Ovary (tissue), 3 donors: Measurements from ENCODE around the gene CD38.

ENCODE experiments used
- POLR2A ChIP-seq: fragments of 450-650 bp; IDR thresholded peaks from one replicate; pipeline ENCODE4 v1.6.1; 2017; ENCODE audit warnings: antibody characterized with exemption, mild to moderate bottlenecking, moderate library complexity
- TF ChIP-seq, protein P1 (sequence below), 3 donors: fragments of 450-650 bp in 2 of 3; fragments of 200-600 bp in 1 of 3; IDR thresholded peaks; one replicate each; pipeline versions ENCODE4 v1.5.1 to v1.8.0; 2016 to 2022; ENCODE audit warnings: antibody characterized with exemption in 3 of 3, mild to moderate bottlenecking in 1 of 3
- donor health status: DM: no; HTN: no; CAD: no.

DNA sequence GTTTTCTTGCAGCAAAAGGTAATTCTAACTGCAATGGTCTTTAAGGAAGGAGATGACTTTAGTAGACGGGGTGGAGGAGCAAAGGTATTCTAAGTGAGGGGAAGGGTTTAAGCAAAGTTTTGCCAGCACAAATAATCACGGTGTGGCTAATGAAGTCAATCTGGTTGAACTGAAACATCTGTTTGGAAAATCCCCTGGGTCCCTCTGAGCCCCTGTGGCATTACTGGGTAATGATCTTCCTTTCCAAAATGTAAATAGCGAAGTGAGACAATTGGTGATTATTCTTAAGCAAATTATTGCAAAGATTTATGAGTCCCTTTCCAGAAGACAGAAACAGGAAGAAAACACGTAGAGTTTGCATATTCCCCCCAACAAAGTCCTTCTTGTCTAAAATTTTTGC lies 113.2 kb downstream of the CD38 start:
- TF ChIP-seq, protein P1, sequence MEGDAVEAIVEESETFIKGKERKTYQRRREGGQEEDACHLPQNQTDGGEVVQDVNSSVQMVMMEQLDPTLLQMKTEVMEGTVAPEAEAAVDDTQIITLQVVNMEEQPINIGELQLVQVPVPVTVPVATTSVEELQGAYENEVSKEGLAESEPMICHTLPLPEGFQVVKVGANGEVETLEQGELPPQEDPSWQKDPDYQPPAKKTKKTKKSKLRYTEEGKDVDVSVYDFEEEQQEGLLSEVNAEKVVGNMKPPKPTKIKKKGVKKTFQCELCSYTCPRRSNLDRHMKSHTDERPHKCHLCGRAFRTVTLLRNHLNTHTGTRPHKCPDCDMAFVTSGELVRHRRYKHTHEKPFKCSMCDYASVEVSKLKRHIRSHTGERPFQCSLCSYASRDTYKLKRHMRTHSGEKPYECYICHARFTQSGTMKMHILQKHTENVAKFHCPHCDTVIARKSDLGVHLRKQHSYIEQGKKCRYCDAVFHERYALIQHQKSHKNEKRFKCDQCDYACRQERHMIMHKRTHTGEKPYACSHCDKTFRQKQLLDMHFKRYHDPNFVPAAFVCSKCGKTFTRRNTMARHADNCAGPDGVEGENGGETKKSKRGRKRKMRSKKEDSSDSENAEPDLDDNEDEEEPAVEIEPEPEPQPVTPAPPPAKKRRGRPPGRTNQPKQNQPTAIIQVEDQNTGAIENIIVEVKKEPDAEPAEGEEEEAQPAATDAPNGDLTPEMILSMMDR (IDR thresholded peaks at IDR 0.05), result no peak
- TF ChIP-seq POLR2A, result no peak
